Measurements from ENCODE around the gene EFCAB8.
"Not testable (repeated sequence)": the region's sequence is repeated elsewhere in the genome, so short reads cannot be mapped to it uniquely, and the experiment has no call there.

Gene EFCAB8

GRCh38 chr20:32958574-32958973 lies 99.9 kb downstream of the EFCAB8 start:
- H3K4me1 ChIP-seq (ENCODE audit: control insufficient read depth, insufficient read depth, low read length), result no peaks in the 10 kb centered on the region
- no peaks in the 10 kb centered on the region for H3K27me3 ChIP-seq (ENCODE audit: control insufficient read depth, insufficient read depth, low read length)
- no peak overlapping the region for H3K9ac ChIP-seq (ENCODE audit: low read length)
- H3K27ac ChIP-seq (ENCODE audit: low read depth, low read length), result no peak overlapping the region
- H3K4me3 ChIP-seq (ENCODE audit: low read length), result no peak overlapping the region
- no peaks in the 10 kb centered on the region for H3K36me3 ChIP-seq (ENCODE audit: control insufficient read depth, insufficient read depth, low read length)

GRCh38 chr20:32959351-32960221 lies 100.9 kb downstream of the EFCAB8 start:
- H3K27ac ChIP-seq (ENCODE audit: low read depth, low read length), result no peak overlapping the region
- H3K4me3 ChIP-seq (ENCODE audit: low read length), result no peak overlapping the region
- no peaks in the 10 kb centered on the region for H3K36me3 ChIP-seq (ENCODE audit: control insufficient read depth, insufficient read depth, low read length)
- no peaks in the 10 kb centered on the region for H3K27me3 ChIP-seq (ENCODE audit: control insufficient read depth, insufficient read depth, low read length)
- H3K9ac ChIP-seq (ENCODE audit: low read length), result no peak overlapping the region
- H3K4me1 ChIP-seq (ENCODE audit: control insufficient read depth, insufficient read depth, low read length), result no peaks in the 10 kb centered on the region

GRCh38 chr20:32960222-32960518 lies 101.4 kb downstream of the EFCAB8 start:
- H3K27me3 ChIP-seq (ENCODE audit: control insufficient read depth, insufficient read depth, low read length), result no peaks in the 10 kb centered on the region
- H3K36me3 ChIP-seq (ENCODE audit: control insufficient read depth, insufficient read depth, low read length), result no peaks in the 10 kb centered on the region
- H3K4me1 ChIP-seq (ENCODE audit: control insufficient read depth, insufficient read depth, low read length), result no peaks in the 10 kb centered on the region
- H3K4me3 ChIP-seq (ENCODE audit: low read length), result no peak overlapping the region
- no peak overlapping the region for H3K27ac ChIP-seq (ENCODE audit: low read depth, low read length)
- H3K9ac ChIP-seq (ENCODE audit: low read length), result no peak overlapping the region

GRCh38 chr20:32960849-32961731 lies 102.4 kb downstream of the EFCAB8 start:
- no peaks in the 10 kb centered on the region for H3K4me1 ChIP-seq (ENCODE audit: control insufficient read depth, insufficient read depth, low read length)
- H3K9ac ChIP-seq (ENCODE audit: low read length), result no peak overlapping the region
- no peaks in the 10 kb centered on the region for H3K27me3 ChIP-seq (ENCODE audit: control insufficient read depth, insufficient read depth, low read length)
- H3K27ac ChIP-seq (ENCODE audit: low read depth, low read length), result no peak overlapping the region
- no peak overlapping the region for H3K4me3 ChIP-seq (ENCODE audit: low read length)
- H3K36me3 ChIP-seq (ENCODE audit: control insufficient read depth, insufficient read depth, low read length), result no peaks in the 10 kb centered on the region

GRCh38 chr20:32962053-32962452 lies 103.3 kb downstream of the EFCAB8 start:
- no peak overlapping the region for H3K9ac ChIP-seq (ENCODE audit: low read length)
- H3K4me3 ChIP-seq (ENCODE audit: low read length), result no peak overlapping the region
- no peaks in the 10 kb centered on the region for H3K4me1 ChIP-seq (ENCODE audit: control insufficient read depth, insufficient read depth, low read length)
- H3K36me3 ChIP-seq (ENCODE audit: control insufficient read depth, insufficient read depth, low read length), result no peaks in the 10 kb centered on the region
- no peaks in the 10 kb centered on the region for H3K27me3 ChIP-seq (ENCODE audit: control insufficient read depth, insufficient read depth, low read length)
- H3K27ac ChIP-seq (ENCODE audit: low read depth, low read length), result no peak overlapping the region

GRCh38 chr20:32962646-32963045 lies 103.9 kb downstream of the EFCAB8 start:
- not testable (repeated sequence) for H3K27me3 ChIP-seq (ENCODE audit: control insufficient read depth, insufficient read depth, low read length); H3K4me3 ChIP-seq (ENCODE audit: low read length); H3K36me3 ChIP-seq (ENCODE audit: control insufficient read depth, insufficient read depth, low read length); H3K27ac ChIP-seq (ENCODE audit: low read depth, low read length); H3K4me1 ChIP-seq (ENCODE audit: control insufficient read depth, insufficient read depth, low read length); H3K9ac ChIP-seq (ENCODE audit: low read length)

- no peaks in the 10 kb centered on the region for H3K4me1 ChIP-seq (ENCODE audit: control insufficient read depth, insufficient read depth, low read length)
- H3K36me3 ChIP-seq (ENCODE audit: control insufficient read depth, insufficient read depth, low read length), result no peaks in the 10 kb centered on the region
- H3K9ac ChIP-seq (ENCODE audit: low read length), result no peak overlapping the region
- no peak overlapping the region for H3K4me3 ChIP-seq (ENCODE audit: low read length)
- no peaks in the 10 kb centered on the region for H3K27me3 ChIP-seq (ENCODE audit: control insufficient read depth, insufficient read depth, low read length)
- no peak overlapping the region for H3K27ac ChIP-seq (ENCODE audit: low read depth, low read length)
These were observed 104.5 kb downstream of the EFCAB8 start for GRCh38 chr20:32963176-32963575.

- no peaks in the 10 kb centered on the region for H3K36me3 ChIP-seq (ENCODE audit: control insufficient read depth, insufficient read depth, low read length)
- no peak overlapping the region for H3K27ac ChIP-seq (ENCODE audit: low read depth, low read length)
- H3K27me3 ChIP-seq (ENCODE audit: control insufficient read depth, insufficient read depth, low read length), result no peaks in the 10 kb centered on the region
- no peaks in the 10 kb centered on the region for H3K4me1 ChIP-seq (ENCODE audit: control insufficient read depth, insufficient read depth, low read length)
- no peak overlapping the region for H3K9ac ChIP-seq (ENCODE audit: low read length)
- H3K4me3 ChIP-seq (ENCODE audit: low read length), result no peak overlapping the region
These were observed 105.9 kb downstream of the EFCAB8 start for GRCh38 chr20:32964575-32964974.

GRCh38 chr20:32965115-32965514 lies 106.4 kb downstream of the EFCAB8 start:
- H3K27me3 ChIP-seq (ENCODE audit: control insufficient read depth, insufficient read depth, low read length), result no peaks in the 10 kb centered on the region
- H3K4me1 ChIP-seq (ENCODE audit: control insufficient read depth, insufficient read depth, low read length), result no peaks in the 10 kb centered on the region
- H3K27ac ChIP-seq (ENCODE audit: low read depth, low read length), result no peak overlapping the region
- no peak overlapping the region for H3K4me3 ChIP-seq (ENCODE audit: low read length)
- H3K36me3 ChIP-seq (ENCODE audit: control insufficient read depth, insufficient read depth, low read length), result no peaks in the 10 kb centered on the region
- no peak overlapping the region for H3K9ac ChIP-seq (ENCODE audit: low read length)

GRCh38 chr20:32965581-32966373 lies 107.1 kb downstream of the EFCAB8 start:
- Histone ChIP-seq H3K36me3 (ENCODE audit: control insufficient read depth, insufficient read depth, low read length) (no peaks in the 10 kb centered on the region), H3K4me1 (ENCODE audit: control insufficient read depth, insufficient read depth, low read length) (no peaks in the 10 kb centered on the region), H3K27me3 (ENCODE audit: control insufficient read depth, insufficient read depth, low read length) (no peaks in the 10 kb centered on the region), H3K27ac (ENCODE audit: low read depth, low read length) (no peak overlapping the region), H3K4me3 (ENCODE audit: low read length) (no peak overlapping the region), H3K9ac (ENCODE audit: low read length) (no peak overlapping the region)

- H3K4me3 ChIP-seq (ENCODE audit: low read length), result no peak overlapping the region
- no peaks in the 10 kb centered on the region for H3K27me3 ChIP-seq (ENCODE audit: control insufficient read depth, insufficient read depth, low read length)
- H3K27ac ChIP-seq (ENCODE audit: low read depth, low read length), result no peak overlapping the region
- no peak overlapping the region for H3K9ac ChIP-seq (ENCODE audit: low read length)
- no peaks in the 10 kb centered on the region for H3K4me1 ChIP-seq (ENCODE audit: control insufficient read depth, insufficient read depth, low read length)
- H3K36me3 ChIP-seq (ENCODE audit: control insufficient read depth, insufficient read depth, low read length), result no peaks in the 10 kb centered on the region
These were observed 107.7 kb downstream of the EFCAB8 start for GRCh38 chr20:32966382-32966781.

All from rectal smooth muscle tissue (tissue), 1 donor.